ENCODE data around the gene FAM53A. TPM values are rescaled to one million over a fixed set of nuclear protein-coding genes. Genes with fewer than 3 reads are reported as not detected.
"Not testable (repeated sequence)": the region's sequence is repeated elsewhere in the genome, so short reads cannot be mapped to it uniquely, and the experiment has no call there.

The FAM53A gene
- total RNA-seq, 1 experiment from 2014 or later = 1.6 TPM

- H3K36me3 ChIP-seq (ENCODE audit: insufficient read depth, low read length, poor library complexity, severe bottlenecking) = no peaks in the 10 kb centered on the region
- no peak for DNase-seq (ENCODE audit: low spot score)
- no peak for TF ChIP-seq CTCF (conservative IDR thresholded peaks at IDR 0.05; ENCODE audit: low read depth, low read length)
- TF ChIP-seq EZH2 (IDR thresholded peaks at IDR 0.05; ENCODE audit: borderline replicate concordance, low read depth, low read length, poor library complexity, severe bottlenecking) = no peak
- H3K27me3 ChIP-seq (replicated peaks; ENCODE audit: insufficient read depth, low read depth, low read length, poor library complexity) = no peaks in the 10 kb centered on the region
- POLR2A ChIA-PET (ENCODE audit: low non-redundant PET) = no interaction called here
- no peaks in the 10 kb centered on the region for H3K4me1 ChIP-seq (ENCODE audit: insufficient read depth, low read length, poor library complexity, severe bottlenecking)
- H3K4me3 ChIP-seq (ENCODE audit: low read depth, low read length, poor library complexity, severe bottlenecking) = no peak overlapping the region
- H3K27ac ChIP-seq (ENCODE audit: low read depth, low read length, poor library complexity, severe bottlenecking) = no peak overlapping the region
- H3K9me3 ChIP-seq (ENCODE audit: low read depth, low read length, poor library complexity, severe bottlenecking) = no peaks in the 10 kb centered on the region
- CTCF ChIA-PET = no interaction called here
- intact Hi-C loops (cut with micrococcal nuclease; ENCODE audit: unreplicated experiment) = no loop called here
- BruUV-seq (replicated peaks) = no TSS peak
Measured at GRCh38 chr4:1674682-1675081, 9.4 kb downstream of the FAM53A start.

- no peaks in the 10 kb centered on the region for H3K4me1 ChIP-seq (ENCODE audit: insufficient read depth, low read length, poor library complexity, severe bottlenecking)
- H3K27ac ChIP-seq (ENCODE audit: low read depth, low read length, poor library complexity, severe bottlenecking) = no peak overlapping the region
- ChIA-PET POLR2A (ENCODE audit: low non-redundant PET) (no interaction called here), CTCF (no interaction called here)
- H3K27me3 ChIP-seq (replicated peaks; ENCODE audit: insufficient read depth, low read depth, low read length, poor library complexity) = no peaks in the 10 kb centered on the region
- intact Hi-C loops (cut with micrococcal nuclease; ENCODE audit: unreplicated experiment) = no loop called here
- H3K4me3 ChIP-seq (ENCODE audit: low read depth, low read length, poor library complexity, severe bottlenecking) = no peak overlapping the region
- TF ChIP-seq EZH2 (IDR thresholded peaks at IDR 0.05; ENCODE audit: borderline replicate concordance, low read depth, low read length, poor library complexity, severe bottlenecking) = no peak
- no peaks in the 10 kb centered on the region for H3K36me3 ChIP-seq (ENCODE audit: insufficient read depth, low read length, poor library complexity, severe bottlenecking)
- no peak for DNase-seq (ENCODE audit: low spot score)
- no peaks in the 10 kb centered on the region for H3K9me3 ChIP-seq (ENCODE audit: low read depth, low read length, poor library complexity, severe bottlenecking)
- BruUV-seq (replicated peaks) = no TSS peak
Measured at GRCh38 chr4:1673671-1674070, 10.4 kb downstream of the FAM53A start.

- DNase-seq (ENCODE audit: low spot score); CTCF ChIA-PET; H3K27me3 ChIP-seq (replicated peaks; ENCODE audit: insufficient read depth, low read depth, low read length, poor library complexity); H3K4me3 ChIP-seq (ENCODE audit: low read depth, low read length, poor library complexity, severe bottlenecking); H3K36me3 ChIP-seq (ENCODE audit: insufficient read depth, low read length, poor library complexity, severe bottlenecking); BruUV-seq (replicated peaks); intact Hi-C loops (cut with micrococcal nuclease; ENCODE audit: unreplicated experiment); POLR2A ChIA-PET (ENCODE audit: low non-redundant PET); H3K9me3 ChIP-seq (ENCODE audit: low read depth, low read length, poor library complexity, severe bottlenecking); H3K27ac ChIP-seq (ENCODE audit: low read depth, low read length, poor library complexity, severe bottlenecking); H3K4me1 ChIP-seq (ENCODE audit: insufficient read depth, low read length, poor library complexity, severe bottlenecking): not testable (repeated sequence)
Measured at GRCh38 chr4:1671011-1671410, 13.1 kb downstream of the FAM53A start.

GRCh38 chr4:1670279-1670678, 13.8 kb downstream of the FAM53A start:
- Histone ChIP-seq H3K9me3 (ENCODE audit: low read depth, low read length, poor library complexity, severe bottlenecking) (no peaks in the 10 kb centered on the region), H3K27me3 (replicated peaks; ENCODE audit: insufficient read depth, low read depth, low read length, poor library complexity) (no peaks in the 10 kb centered on the region), H3K4me1 (ENCODE audit: insufficient read depth, low read length, poor library complexity, severe bottlenecking) (no peaks in the 10 kb centered on the region), H3K36me3 (ENCODE audit: insufficient read depth, low read length, poor library complexity, severe bottlenecking) (no peaks in the 10 kb centered on the region), H3K4me3 (ENCODE audit: low read depth, low read length, poor library complexity, severe bottlenecking) (no peak overlapping the region), H3K27ac (ENCODE audit: low read depth, low read length, poor library complexity, severe bottlenecking) (no peak overlapping the region)
- ChIA-PET CTCF (no interaction called here), POLR2A (ENCODE audit: low non-redundant PET) (no interaction called here)
- TF ChIP-seq CTCF (conservative IDR thresholded peaks at IDR 0.05; ENCODE audit: low read depth, low read length) = no peak
- TF ChIP-seq EZH2 (IDR thresholded peaks at IDR 0.05; ENCODE audit: borderline replicate concordance, low read depth, low read length, poor library complexity, severe bottlenecking) = no peak
- DNase-seq (ENCODE audit: low spot score) = no peak
- BruUV-seq (replicated peaks) = no TSS peak
- intact Hi-C loops (cut with micrococcal nuclease; ENCODE audit: unreplicated experiment) = no loop called here
